Tibial artery (tissue), 4 donors: ENCODE measurements around the gene ZEB2.

ENCODE experiments used
- DNase-seq, 2 donors: peaks; one replicate each; pipeline ENCODE4 v3.0.0-alpha.2; 2019
- H3K27ac ChIP-seq, 2 donors: fragments of 200-600 bp; sonication (generic) in 1 of 2; 1 replicate in 1 of 2; 2 replicates in 1 of 2; pipeline ENCODE4 v1.5.1; 2018 to 2019; ENCODE audit warnings: mild to moderate bottlenecking in 1 of 2
- H3K27me3 ChIP-seq, 2 donors: fragments of 200-600 bp; sonication (generic) in 1 of 2; one replicate each; pipeline versions ENCODE4 v1.5.1 to v1.6.0; 2016 to 2019
- H3K36me3 ChIP-seq, 3 donors: fragments of 200-600 bp; sonication (generic) in 2 of 3; one replicate each; pipeline ENCODE4 v1.5.1; 2016 to 2019; ENCODE audit warnings: mild to moderate bottlenecking in 2 of 3
- H3K4me1 ChIP-seq, 4 donors: fragments of 200-600 bp; sonication (generic) in 2 of 4; 1 replicate in 3 of 4; 2 replicates in 1 of 4; pipeline ENCODE4 v1.5.1; 2016 to 2019
- H3K4me3 ChIP-seq, 2 donors: fragments of 200-600 bp; sonication (generic) in 1 of 2; 1 replicate in 1 of 2; 2 replicates in 1 of 2; pipeline ENCODE4 v1.5.1; 2018 to 2019; ENCODE audit warnings: mild to moderate bottlenecking in 2 of 2
- H3K9me3 ChIP-seq, 3 donors: fragments of 200-600 bp; sonication (generic) in 1 of 3; one replicate each; pipeline ENCODE4 v1.5.1; 2016 to 2019
- intact Hi-C: fragments of 100-400 bp; cut with DNase I; formaldehyde crosslinking; loops from one replicate; pipeline ENCODE4 v1.15.0; 2023; ENCODE audit warnings: low total_unique reads
- TF ChIP-seq, protein P1 (sequence below), 2 experiments: fragments of 200-600 bp in 1 of 2; fragments of 450-650 bp in 1 of 2; IDR thresholded peaks; one replicate each; pipeline ENCODE4 v1.5.1; 2017 to 2019; ENCODE audit warnings: antibody characterized with exemption in 2 of 2, mild to moderate bottlenecking in 1 of 2, moderate library complexity in 1 of 2

ZEB2 gene

DNA sequence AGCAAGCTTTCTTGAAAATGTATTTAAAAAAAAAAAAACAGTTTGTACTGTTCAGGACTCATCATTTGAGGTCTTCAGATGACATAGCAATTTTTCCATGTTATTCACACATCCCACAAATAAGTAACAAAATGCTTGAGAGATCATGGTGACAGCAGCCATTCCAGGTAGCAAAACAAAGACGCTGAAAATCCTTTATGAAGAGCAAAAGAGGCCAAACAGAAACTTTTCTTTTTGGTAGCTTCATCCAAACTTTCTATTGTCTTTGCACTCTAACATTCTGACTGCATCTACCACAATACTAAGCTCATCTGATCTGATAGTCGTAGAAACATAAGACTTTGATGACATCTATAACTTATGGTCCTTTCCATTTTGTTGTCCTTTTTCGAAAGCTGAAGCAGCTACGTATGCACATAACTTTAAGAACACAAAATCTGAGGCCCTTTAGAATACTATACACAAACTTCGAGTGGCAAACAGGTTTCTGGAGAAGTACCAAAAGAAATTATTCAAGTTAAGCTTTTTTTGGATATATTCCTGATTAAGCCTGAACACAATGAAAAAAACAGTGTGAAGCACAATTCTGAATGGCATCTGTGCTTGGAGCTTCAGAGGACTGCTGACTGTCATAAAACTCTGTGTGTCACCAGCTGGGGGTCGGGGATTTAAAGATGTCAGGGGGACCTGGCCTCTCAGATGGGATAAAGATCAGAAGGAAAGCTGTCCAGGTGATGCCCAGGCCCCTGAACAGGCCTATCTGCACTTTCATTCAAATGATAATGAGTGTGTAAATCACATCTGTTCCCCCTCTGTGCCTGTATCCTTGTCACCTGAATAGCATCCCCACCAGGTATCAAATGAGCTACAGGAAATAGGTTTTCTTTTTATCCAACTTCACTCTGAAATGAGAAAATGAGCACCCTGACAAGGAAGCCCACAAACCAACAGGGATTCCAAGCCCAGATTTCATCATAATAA lies 75.8 kb downstream of the ZEB2 start:
- intact Hi-C loops = loop anchor here (10.0 kb wide), 1 partner anchor 89 kb away; no protein-coding TSS in a partner anchor
- peak overlapping the region; percentile 47 to 58 for H3K27ac ChIP-seq
- peaks cover 0 to 94% (median 23%) of the 10 kb centered on the region in 4 donors for H3K4me1 ChIP-seq
- H3K4me3 ChIP-seq = peak overlapping the region in 1 of 2 donors; percentile 10
- H3K27me3 ChIP-seq = no peaks in the 10 kb centered on the region
- no peaks in the 10 kb centered on the region for H3K9me3 ChIP-seq
- TF ChIP-seq, protein P1, sequence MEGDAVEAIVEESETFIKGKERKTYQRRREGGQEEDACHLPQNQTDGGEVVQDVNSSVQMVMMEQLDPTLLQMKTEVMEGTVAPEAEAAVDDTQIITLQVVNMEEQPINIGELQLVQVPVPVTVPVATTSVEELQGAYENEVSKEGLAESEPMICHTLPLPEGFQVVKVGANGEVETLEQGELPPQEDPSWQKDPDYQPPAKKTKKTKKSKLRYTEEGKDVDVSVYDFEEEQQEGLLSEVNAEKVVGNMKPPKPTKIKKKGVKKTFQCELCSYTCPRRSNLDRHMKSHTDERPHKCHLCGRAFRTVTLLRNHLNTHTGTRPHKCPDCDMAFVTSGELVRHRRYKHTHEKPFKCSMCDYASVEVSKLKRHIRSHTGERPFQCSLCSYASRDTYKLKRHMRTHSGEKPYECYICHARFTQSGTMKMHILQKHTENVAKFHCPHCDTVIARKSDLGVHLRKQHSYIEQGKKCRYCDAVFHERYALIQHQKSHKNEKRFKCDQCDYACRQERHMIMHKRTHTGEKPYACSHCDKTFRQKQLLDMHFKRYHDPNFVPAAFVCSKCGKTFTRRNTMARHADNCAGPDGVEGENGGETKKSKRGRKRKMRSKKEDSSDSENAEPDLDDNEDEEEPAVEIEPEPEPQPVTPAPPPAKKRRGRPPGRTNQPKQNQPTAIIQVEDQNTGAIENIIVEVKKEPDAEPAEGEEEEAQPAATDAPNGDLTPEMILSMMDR (IDR thresholded peaks at IDR 0.05) = no peak
- no peak for DNase-seq
- no peaks in the 10 kb centered on the region for H3K36me3 ChIP-seq

DNA sequence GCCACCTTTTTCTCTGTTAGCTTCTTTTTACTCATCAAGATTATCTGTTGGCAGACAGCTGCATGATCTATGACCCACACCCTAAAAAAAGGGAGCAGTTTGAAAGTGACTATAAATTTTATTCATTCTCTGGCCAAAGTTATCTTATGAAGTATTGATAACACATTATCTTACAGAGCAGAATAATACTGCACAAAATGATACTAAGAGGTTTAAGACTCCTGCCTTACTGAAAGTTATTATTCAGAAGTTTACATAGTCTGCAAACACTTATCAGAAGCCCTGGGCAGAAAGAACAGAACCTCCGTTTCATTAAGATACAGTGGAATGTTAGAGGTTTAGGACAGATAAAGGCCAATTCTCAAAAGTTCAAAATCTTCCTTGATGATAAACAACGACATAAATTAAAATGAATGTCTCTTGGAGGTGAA lies 78.2 kb downstream of the ZEB2 start:
- Histone ChIP-seq H3K9me3 (no peaks in the 10 kb centered on the region), H3K27ac (peak overlapping the region; percentile 20 to 45), H3K36me3 (no peaks in the 10 kb centered on the region), H3K4me3 (no peak overlapping the region), H3K4me1 (peaks cover 0 to 96% (median 29%) of the 10 kb centered on the region in 4 donors), H3K27me3 (no peaks in the 10 kb centered on the region)
- TF ChIP-seq, protein P1 (IDR thresholded peaks at IDR 0.05) = no peak
- intact Hi-C loops = loop anchor here (10.0 kb wide), 1 partner anchor 87 kb away; no protein-coding TSS in a partner anchor
- no peak for DNase-seq

DNA sequence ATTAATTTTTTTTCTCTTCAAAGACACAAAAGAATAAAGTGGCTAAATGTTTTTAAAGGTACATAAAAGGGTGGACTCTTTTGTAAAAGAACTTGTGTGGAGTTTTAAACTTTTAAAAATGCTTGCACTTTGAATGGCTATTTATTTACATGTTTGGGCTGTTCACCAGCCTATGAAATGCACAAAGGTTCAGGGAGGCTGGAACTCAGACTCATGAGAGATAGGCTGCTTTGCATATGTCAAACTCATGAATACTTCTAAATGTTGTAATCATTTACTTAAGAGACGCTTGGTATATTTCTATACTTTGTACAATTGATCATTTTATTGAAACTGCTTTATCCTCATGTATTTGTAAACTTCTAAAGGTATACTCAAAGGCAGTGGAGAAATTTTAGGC lies 79.9 kb downstream of the ZEB2 start:
- TF ChIP-seq, protein P1 (IDR thresholded peaks at IDR 0.05) = no peak
- intact Hi-C loops = loop anchor here (10.0 kb wide), 1 partner anchor 85 kb away; no protein-coding TSS in a partner anchor

DNA sequence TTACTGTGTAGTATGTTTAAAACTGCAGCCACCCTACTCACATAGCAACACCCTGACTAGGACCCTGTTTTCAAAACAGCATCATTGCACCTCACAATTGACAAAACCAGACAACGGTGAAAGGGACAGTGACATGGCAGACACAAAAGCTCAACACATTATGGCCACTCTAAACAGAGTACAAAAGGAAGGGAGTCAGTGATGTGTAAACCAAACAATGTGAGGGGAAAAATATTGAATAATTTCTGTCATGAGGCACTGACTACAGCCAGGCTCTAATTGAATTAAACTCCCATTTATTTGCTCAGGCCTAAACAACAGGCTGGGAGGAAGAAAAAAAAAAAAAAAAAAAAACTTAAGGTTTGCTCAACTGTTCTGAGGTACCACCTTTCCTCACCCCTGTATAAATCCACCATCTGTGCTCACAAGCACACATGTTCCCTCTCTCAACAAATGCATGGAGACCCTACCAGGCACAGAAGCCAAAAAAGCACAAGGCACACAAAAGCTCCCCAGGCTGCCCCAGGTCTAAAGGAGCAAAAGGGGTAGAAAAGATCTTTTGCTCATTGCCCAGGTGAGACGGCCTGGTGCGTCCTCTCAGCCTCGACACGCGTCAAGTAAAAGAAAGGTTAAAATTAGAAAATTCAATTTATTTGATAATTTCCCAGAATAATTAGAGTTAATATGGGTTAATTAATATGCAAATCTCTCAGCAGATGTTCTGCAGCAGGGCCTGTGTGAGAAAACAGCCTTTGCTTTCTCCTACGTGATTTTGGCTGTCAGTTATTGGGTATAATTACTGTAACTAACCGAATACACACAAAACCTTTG lies 80.9 kb downstream of the ZEB2 start:
- H3K27ac ChIP-seq = peak overlapping the region; percentile 2 to 45
- no peaks in the 10 kb centered on the region for H3K27me3 ChIP-seq
- intact Hi-C loops = no loop called here
- DNase-seq = no peak
- H3K36me3 ChIP-seq = no peaks in the 10 kb centered on the region
- peaks cover 0 to 96% (median 29%) of the 10 kb centered on the region in 4 donors for H3K4me1 ChIP-seq
- no peaks in the 10 kb centered on the region for H3K9me3 ChIP-seq
- TF ChIP-seq, protein P1 (IDR thresholded peaks at IDR 0.05) = no peak
- no peak overlapping the region for H3K4me3 ChIP-seq

More for the DNA sequence above, 79.9 kb downstream of the ZEB2 start:
- Histone ChIP-seq H3K36me3 (no peaks in the 10 kb centered on the region), H3K27me3 (no peaks in the 10 kb centered on the region), H3K4me1 (peaks cover 0 to 96% (median 29%) of the 10 kb centered on the region in 4 donors), H3K9me3 (no peaks in the 10 kb centered on the region), H3K27ac (peak overlapping the region; percentile 6 to 23), H3K4me3 (no peak overlapping the region)
- no peak for DNase-seq

DNA sequence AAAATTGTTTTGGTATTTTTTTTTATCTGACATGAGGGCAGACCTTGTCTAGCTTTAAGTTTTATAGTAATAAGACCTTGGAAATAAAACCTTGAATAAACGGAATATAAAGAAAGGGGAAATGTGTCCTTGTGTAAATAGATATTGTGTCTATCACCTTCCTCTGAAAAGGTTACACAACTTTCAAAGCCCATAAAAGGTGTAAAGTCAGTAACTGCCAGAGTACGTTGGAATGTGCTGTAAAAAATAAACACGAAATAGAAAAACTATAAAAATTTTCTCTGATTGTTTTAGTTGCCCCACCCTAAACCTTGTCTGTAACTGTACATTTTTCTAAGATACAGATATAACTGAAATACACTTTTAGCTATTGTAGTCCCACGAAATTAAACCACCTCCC lies 82.3 kb downstream of the ZEB2 start:
- DNase-seq = no peak
- Histone ChIP-seq H3K27me3 (no peaks in the 10 kb centered on the region), H3K4me1 (peaks cover 0 to 98% (median 26%) of the 10 kb centered on the region in 4 donors), H3K27ac (peak overlapping the region; percentile 21 to 45), H3K4me3 (no peak overlapping the region), H3K36me3 (no peaks in the 10 kb centered on the region), H3K9me3 (no peaks in the 10 kb centered on the region)
- TF ChIP-seq, protein P1 (IDR thresholded peaks at IDR 0.05) = no peak
- intact Hi-C loops = no loop called here
